Fibroblast of peridontal ligament (primary cell): ENCODE results near the gene UPF1.
A peak's percentile ranks its signal among the peaks of the same experiment; 100 is the strongest.

Experiments used
- DNase-seq: peaks from one replicate; pipeline ENCODE4 v3.0.0-alpha.2; 2010; ENCODE audit errors: extremely low read depth

UPF1 gene

DNA sequence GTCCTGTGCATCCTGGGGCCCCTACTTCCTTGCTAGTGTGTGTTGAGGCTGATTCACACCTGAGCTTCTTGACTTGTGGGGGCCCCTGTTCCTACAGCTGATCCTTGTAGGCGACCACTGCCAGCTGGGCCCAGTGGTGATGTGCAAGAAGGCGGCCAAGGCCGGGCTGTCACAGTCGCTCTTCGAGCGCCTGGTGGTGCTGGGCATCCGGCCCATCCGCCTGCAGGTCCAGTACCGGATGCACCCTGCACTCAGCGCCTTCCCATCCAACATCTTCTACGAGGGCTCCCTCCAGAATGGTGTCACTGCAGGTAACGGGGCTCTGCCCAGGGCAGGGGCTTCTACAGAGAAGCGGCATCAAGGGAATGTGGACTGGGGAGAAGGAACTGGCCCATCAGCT, 25.5 kb downstream of the UPF1 start:
- DNase-seq = no peak

DNA sequence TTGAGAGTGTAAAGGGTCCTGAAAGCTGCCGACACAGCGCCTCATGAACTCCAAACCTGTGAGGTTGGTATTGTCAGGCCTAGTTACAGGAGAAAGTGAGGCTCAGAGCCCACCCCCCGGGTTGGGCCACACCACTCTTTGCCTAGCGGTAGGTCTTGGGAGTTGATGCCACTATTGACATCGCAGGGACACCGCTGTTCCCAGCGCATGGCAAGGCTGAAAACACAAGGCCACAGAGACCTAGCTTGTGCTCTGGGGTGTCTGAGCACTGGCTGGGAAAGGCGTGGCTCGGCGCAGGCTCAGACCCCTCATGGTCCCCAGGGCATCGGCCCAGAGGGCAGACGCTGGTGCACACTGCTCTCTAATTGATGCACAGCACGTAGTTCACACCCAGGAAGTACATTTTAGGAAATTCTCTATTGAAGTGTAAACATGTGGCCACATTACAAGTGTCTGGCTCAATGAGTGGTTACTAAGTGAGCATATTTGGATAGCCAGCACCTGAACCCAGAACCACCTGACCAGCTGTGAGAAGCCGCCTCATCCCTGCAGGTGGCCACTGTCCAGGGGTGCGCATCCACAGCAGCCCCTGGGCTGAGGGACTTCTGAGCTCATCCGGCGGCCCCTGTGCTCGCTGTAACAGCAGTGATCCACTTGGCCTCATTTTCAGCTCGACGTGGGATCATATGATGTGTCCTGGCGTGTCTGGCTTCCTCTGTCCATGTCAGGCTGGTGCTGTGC, 27.3 kb downstream of the UPF1 start:
- DNase-seq = no peak

DNA sequence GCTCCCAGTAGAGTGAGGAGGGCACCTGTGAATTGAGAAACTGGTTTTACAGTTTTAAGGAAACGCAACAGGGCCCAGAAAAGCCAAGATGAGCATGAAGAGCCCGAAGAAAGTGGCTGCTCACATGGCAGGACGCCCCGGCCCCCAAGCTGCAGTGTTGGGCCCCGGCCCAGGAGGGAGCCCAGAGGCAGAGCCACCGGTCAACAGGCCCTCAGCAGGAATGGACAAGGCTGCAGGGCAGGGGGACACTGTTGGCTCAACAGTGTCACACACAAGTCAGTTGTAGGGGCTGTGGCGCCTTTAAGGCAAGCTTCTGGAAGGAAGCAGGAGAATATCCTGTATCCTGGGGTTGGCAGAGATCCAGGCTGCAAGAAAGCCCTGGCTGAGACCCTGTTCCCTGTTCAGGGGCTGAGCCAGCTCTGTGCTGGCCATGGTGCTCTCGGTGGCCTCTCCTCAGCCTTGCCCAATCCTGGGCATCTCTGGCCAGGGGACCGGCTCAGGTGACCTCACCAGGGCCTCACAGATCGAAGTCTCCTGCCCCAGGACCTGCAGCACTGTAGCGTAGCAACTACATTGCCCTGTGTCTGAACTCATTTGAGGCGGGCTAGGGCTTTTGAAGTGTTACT, 28.0 kb downstream of the UPF1 start:
- DNase-seq = no peak

DNA sequence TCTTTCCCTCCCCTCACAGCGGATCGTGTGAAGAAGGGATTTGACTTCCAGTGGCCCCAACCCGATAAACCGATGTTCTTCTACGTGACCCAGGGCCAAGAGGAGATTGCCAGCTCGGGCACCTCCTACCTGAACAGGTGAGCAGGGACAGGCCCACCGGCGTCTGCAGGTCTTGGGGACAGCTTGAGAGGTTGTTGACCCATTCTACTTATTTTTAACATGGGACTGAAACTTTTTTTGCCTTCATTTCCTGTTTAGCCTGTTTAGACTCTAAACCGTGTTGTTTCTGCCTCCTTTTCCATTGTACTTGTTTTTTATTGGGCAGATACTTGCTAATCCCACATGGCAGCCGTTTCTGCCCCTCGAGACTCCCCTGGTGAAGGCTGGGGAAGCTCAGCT, 28.5 kb downstream of the UPF1 start:
- no peak for DNase-seq

DNA sequence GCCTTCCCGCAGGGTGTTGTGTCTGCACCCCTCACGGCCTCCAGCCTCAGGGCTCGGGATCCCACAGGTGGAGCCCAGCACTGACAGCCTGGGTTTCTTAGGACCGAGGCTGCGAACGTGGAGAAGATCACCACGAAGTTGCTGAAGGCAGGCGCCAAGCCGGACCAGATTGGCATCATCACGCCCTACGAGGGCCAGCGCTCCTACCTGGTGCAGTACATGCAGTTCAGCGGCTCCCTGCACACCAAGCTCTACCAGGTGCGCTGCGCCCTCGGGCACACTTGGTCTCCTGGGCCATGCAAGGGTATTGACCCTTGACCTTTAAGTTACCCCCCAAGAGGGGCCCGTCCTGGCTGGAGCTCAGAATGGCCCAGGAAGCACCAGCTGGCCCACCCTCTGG, 29.0 kb downstream of the UPF1 start:
- no peak for DNase-seq

DNA sequence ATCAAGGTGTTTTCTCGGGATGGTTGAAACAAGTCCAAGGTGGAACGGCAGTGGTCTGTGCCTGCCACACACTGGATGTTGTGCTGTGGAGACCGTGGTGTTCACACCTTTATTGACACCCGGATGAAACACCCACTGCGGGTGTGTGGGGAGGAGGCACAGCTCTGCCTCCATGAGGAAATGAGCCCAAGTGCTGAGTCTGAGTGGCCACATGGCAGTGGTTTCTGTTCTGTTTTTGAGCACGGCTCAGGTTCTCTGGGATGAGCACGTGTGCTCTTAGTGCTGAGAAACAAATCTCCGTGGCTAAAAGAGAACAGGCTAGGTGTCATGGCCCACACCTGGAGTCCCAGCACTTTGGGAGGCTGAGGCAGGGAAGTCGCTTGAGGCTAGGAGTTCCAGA, 29.5 kb downstream of the UPF1 start:
- DNase-seq = no peak

DNA sequence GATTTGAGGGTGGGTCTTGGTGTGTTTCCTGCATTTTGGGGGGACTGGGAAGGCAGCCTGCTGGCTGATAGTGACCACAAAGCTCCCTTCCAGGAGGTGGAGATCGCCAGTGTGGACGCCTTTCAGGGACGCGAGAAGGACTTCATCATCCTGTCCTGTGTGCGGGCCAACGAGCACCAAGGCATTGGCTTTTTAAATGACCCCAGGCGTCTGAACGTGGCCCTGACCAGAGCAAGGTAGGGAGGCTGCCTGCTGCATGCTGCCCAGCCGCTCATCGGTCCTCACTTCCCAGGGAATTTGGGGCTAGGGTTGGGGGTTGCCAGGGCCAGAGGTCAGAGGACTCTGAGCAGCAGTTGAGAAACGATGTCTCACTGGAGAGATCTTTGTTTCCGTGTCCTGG, 30.2 kb downstream of the UPF1 start:
- DNase-seq = no peak

DNA sequence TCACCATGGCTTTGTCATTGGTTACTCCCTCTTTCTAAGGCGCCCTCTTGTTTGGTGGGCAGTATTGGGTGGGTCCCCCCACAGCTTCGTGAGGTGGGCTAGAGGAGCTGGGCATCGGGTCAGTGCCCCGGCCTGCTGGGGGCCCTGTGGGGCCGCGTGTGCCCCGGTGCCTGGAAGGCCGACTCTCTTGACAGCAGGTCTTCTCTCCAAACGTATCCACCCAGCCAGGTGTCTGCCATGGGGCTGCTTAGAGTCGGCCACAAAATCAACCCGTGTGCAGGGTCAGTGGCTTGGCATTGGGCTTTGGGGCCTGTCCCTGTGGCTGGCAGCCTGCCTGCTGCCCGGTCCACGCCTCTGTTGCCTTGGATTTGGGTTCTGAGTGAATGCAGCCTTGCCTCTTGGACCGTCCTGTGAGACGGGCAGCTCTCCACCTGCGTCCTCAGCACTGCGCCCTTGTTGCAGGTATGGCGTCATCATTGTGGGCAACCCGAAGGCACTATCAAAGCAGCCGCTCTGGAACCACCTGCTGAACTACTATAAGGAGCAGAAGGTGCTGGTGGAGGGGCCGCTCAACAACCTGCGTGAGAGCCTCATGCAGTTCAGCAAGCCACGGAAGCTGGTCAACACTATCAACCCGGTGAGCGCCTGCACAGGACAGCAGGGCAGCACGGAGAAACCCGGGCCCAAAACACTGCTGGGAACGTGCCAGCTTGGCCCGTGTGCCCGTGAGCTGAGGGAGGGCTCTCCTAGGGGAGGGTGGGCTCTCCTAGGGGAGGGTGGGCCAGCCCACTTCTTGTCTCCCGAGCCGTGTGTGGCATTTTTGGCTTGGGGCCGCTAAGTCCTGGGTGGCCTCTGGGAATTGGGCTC, 31.4 kb downstream of the UPF1 start:
- DNase-seq = no peak

DNA sequence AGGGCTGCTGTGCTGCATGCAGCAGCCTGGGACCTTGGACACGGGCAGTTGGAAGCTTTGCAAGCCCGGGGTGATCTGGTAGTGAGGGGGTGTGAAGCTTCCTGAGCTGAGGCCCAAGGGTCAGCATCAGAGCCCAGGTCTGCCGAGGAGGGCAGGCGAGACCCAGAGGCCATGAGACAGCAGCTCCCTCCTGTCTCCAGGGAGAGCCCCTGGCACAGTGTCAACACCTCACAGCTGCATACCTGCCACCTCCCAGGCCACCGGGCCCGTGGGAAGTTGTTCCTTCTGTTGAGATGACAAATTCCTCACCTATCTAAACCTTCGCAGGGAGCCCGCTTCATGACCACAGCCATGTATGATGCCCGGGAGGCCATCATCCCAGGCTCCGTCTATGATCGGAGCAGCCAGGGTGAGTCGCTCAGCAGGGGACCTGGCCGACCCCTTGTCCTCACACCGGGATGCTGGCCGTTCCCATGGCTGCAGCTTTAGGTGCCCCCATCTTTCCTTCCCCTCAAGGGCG, 32.1 kb downstream of the UPF1 start:
- no peak for DNase-seq

DNA sequence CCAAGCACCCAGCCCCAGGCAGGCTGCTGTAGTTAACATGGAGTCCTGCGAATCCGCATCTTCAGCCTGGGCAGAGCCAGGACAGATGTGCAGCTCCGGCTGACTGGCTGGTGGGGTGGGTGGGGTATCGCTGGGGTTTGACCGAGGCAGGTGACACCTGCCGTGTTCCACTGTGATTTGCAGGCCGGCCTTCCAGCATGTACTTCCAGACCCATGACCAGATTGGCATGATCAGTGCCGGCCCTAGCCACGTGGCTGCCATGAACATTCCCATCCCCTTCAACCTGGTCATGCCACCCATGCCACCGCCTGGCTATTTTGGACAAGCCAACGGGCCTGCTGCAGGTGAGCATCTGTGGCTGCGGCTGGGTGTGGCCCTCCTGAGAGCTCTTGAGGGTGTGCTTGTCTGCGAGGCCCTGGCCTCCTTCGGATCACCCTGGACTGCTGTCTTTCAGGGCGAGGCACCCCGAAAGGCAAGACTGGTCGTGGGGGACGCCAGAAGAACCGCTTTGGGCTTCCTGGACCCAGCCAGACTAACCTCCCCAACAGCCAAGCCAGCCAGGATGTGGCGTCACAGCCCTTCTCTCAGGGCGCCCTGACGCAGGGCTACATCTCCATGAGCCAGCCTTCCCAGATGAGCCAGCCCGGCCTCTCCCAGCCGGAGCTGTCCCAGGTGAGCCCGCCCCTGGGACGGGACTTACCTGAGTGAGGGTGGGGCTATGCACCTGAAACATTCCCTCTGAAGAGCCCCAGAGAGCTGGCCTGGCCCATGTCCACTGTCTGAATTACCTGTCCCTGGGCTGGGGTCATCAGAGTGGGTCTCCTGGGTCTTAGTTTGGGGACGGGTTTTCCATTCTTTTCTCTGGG, 33.6 kb downstream of the UPF1 start:
- no peak for DNase-seq

DNA sequence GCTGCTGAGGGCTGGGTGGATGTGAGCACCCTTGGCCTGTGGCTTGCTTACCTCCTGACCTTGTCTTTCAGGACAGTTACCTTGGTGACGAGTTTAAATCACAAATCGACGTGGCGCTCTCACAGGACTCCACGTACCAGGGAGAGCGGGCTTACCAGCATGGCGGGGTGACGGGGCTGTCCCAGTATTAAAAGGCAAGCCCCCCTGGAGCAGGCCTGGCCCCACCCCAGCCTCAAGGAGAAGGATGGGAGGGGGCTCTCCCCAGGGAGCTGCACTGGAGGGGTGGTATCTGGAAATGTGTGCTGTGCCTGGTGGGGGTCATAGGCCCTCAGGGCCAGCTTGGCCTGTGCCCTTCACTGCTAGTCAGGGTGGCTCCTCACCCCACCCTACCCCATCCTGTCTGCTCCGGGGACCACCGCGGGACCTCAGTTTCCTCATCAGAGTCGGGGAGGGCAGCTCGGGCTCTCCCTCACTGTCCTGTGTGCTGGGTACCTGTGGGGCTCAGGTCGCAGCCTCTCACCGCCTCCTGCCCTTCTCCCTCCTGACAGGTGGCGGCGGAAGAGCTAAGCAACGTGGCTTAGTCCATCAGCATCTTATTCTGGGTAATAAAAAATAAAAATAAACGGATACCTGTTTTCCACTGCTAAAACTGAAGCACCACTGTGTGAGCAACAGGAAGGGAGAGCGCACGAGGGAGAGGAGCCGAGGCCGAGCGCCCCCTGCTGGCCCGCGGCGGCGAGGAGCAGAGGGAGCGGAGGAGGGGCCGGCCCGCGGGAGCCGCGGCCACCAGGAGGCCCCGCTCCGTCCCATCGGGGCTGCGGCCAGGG, 34.4 kb downstream of the UPF1 start:
- DNase-seq = peak; percentile 41

DNA sequence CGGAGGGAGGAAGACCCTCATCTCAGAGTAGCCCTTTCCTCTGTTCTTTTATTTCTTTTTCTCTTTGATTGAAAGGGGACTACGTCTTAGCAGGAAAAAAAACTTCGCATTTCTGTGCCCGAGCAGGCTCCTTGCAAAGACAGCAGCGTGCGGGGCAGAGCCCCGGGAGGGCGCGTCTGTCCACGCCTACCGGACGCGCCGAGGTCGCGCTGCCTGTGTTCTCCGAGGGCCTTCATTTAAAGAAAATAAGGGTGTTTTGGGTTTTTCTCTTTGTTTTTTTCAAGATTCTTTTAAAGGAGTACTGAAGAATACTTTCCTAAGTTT, 35.0 kb downstream of the UPF1 start:
- DNase-seq = no peak

DNA sequence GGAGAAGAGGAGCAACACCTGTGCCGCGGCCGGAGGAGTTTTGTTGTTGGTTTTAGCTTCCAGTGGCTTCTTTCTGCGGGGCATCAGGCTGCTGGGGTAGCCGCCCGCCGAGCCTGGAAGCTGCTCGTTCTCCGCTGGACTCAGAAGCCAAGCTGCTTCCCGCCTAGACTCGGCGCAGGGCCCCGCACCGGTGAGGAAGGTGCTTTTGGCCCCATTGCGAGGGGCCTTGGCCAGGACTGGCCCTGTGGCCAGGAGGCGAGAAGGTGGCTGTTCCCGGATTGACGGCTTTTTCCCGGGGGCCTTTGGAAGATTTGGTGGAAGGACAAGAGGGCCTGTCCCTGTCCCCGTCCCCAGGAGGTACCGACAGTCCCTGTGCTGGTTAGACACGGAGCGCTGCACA, 35.4 kb downstream of the UPF1 start:
- no peak for DNase-seq

DNA sequence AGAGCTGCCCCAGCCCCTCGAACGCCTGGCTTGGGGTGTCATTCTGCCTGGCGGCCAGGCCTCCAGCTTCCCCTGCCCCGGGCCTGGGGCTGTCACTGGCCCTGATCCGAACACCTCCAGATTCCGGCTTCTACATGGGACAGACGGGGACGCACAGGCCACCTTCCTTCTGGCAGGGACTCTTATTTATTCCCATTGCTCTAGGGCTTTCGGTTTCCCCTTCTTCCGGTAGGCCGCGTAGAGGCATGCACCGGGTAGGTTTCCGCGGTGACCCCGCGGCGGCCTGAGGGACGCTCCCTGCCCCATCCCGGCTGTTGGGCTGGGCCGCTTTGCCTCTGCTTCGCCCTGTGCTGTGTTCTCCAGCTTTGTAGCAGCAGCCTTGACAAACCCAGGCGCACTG, 36.0 kb downstream of the UPF1 start:
- no peak for DNase-seq

DNA sequence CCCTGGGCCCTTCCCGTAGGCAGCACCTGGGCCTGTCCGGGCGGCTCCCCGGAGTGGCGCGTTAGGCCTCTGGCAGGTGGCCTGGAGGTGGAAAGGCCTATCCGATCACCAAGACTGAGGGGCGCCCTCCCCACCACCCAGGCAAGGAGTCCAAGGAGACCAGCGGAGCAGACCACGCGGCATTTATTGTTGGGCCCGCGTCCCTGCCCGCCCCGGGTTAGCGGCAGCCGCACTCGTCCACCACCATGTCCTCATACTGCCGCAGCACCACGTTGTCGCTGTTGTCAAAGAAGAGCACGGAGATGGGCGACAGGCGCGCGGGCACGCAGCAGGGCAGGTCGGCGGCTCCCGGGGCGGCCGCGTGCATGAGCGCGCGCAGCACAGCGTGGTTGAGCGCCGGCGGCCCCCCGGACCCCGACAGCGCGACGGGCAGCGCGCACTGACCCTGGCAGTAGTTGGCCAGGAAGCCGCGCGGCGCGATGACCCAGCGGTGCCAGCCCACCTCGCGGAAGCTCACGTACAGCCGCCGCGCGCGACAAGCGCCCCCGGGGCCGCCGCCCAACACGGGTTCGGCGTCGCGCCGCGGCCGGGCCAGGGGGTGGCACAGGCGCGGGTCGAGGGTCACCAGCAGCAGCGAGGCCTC, 36.7 kb downstream of the UPF1 start:
- no peak for DNase-seq

DNA sequence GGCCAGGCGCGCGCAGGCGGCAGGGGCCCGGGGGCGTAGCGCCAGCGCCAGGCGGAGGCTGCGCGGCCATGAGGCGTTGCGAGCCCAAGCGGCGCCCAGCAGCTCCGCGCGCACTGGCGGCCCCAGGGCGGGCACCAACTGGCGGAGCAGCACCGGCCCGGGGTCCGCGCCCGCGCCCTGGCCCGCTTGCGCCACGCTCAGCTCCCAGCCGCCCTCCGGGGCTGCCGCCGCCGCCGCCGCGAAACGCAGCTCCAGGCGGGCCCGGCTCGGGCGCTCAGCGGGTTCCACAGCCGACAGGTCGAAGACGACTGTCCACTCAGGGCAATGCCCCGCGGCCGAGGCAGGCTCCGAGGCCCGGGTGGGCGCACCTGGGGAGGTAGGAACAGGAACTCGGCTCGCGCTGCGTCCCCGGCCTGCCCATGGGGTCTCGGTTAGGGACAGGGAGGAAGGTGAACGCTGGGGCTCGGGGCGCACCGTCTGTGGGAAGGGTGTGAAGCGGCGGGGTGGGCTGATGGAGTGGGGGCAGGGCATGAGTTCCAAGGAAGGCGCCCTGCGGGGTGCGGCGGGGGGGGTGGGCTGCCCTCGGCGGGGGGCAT, 37.4 kb downstream of the UPF1 start:
- DNase-seq = no peak

DNA sequence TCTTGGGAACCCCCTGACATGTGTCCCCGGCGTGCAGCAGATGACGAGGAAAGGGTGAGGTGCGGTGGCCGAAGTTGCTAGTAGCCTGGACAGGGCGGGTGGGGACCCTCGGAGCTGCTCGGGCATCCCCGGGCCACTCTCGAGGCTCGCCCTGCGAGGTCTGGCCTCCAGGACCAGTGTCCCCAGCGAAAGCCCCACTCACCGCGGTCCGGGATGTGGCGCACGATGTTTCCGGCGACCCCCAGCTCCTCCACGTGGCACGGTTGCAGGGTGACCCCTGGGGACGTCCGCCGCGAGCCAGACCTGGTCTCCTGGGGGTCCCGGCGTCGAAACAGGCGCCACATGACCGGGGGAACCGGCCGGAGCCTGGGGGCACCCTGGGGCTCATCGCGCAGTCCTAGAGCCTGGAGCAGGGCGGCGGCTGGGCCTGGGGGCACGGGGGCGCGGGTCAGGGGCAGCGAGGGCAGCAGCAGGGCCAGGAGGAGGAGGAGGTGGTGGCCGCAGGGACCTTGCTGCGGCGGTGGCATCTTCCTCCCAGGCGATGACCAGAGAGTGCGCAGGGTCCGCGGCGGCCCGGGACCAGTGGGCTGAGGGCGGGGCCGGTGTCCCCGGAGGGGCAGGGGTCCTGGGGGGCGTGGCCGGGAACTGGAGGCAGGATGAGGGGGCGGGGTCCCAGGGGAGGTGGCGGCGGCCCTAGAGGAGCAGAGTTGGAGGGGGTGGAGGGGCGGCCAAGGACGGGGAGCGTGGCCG, 38.2 kb downstream of the UPF1 start:
- DNase-seq = no peak

DNA sequence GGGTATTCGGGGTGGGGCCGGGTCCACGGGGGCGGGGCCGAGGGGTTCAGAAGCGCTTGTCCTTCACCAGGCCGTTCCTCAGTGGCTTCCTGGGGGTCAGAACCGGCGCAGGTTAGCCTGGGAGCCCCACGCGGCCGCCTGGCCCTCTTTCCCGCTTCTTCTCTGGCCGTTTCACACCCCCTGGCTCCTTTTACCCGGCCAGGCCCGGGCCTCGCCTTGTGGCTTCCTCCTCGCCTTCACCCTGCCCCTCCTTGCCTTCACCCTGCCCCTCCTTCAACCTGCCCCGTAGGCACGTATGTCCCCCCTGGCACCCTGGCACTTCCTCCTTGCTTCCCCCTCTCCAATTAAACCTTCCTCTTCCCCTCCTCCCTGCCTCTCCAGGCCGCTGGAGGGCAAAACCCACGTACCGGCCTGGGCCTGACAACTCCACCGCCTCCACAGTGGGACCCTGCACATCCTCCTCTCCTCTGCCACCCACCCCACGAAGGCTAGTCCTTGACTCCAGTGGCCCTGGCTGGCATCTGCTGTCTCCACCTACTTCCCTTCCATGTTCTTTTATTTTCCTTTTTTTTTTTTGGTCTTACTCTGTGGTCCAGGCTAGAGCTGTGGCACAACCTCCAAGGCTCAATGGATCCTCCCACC, 38.9 kb downstream of the UPF1 start:
- DNase-seq = no peak

DNA sequence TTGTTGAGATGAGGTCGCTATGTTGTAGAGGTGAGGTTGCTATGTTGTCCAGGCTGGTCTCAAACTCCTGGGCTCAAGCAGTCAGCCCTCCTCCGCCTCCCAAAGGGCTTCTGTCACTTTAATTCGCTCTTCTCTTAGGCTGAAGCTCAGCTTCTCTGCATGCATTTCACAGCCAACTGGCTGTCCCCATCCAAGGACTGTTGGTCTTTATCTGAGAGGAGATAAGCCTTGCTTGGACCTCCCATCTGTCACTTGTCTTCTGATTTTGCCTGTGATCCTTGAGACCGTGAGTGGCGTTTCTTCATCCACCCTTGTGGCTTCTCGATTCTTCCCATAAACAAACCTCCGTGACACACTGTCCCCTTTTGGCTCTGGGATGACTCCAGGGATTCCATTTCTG, 39.8 kb downstream of the UPF1 start:
- DNase-seq = no peak
